Stimulated activated effector memory CD8-positive, alpha-beta T cell treated with anti-CD3 and anti-CD28 coated beads, Interleukin-12 subunit alpha, Interleukin-12 subunit beta, amount 100 ng/mL, for 72 hours (primary cell): ENCODE results near the gene GNPTAB.
A peak's percentile ranks its signal among the peaks of the same experiment; 100 is the strongest.

Experiments used
- ATAC-seq: fragments of 150-1000 bp; cut with Tn5 transposase; 2 replicates; pipeline ENCODE4 v1.10.0; 2021
- DNase-seq, 2 donors: peaks; one replicate each; pipeline ENCODE4 v3.0.0; 2021 to 2022; ENCODE audit warnings: low spot score in 2 of 2
- H3K27ac Mint-ChIP-seq: one replicate; pipeline ENCODE4 v1.8.0; 2022; ENCODE audit warnings: mild to moderate bottlenecking, mixed read lengths
- H3K36me3 Mint-ChIP-seq: one replicate; pipeline ENCODE4 v1.8.0; 2022; ENCODE audit warnings: mild to moderate bottlenecking, mixed read lengths
- H3K4me1 Mint-ChIP-seq: one replicate; pipeline ENCODE4 v1.8.0; 2022; ENCODE audit warnings: mixed read lengths
- H3K4me3 Mint-ChIP-seq: one replicate; pipeline ENCODE4 v1.8.0; 2022; ENCODE audit warnings: mild to moderate bottlenecking, mixed read lengths
- H3K9me3 Mint-ChIP-seq: one replicate; pipeline ENCODE4 v1.8.0; 2022; ENCODE audit warnings: mixed read lengths

The GNPTAB gene

DNA sequence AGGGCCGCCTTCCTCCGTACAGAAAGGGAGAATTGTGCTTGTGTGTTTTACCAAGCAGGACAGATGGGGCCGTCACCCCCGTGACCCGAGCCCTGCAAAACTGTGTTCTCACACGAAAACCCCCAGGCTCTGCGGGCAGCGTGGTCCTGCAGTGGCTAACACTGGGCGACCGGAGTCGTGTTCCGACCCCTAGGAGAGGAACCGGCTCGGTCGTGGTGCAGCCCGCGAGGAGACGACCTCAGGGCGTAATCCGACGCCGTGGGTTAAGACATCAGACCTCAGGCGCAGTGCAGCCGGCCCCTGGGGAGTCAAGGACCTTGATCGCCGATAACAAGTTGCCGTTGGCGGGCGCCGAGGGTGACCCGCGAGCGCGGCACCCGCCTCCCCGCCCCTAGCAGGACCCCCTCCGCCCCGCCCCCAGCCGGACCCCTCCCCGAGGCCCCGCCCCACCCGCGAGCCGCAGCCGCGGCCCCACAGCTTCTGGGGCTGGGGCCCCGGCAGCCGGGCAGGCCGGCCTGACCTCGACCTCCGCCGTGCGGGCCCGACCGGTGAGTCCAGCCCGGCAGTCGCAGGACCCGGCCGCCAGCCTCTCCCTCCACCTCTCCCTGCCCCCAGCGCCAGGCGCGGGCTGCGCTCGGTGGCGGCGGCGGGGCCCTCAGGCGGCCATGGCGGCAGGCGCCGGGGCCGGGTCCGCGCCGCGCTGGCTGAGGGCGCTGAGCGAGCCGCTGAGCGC is 133.4 kb downstream of the GNPTAB start, which contains the start of gene CHPT1:
Gene CHPT1 (plus strand): TSS at position 444 of the 733 bp plus-strand sequence. CDS start 222 bp downstream, at position 666.
- DNase-seq (peak; percentile 58 to 84), ATAC-seq (peak; percentile 83)
- no peaks in the 10 kb centered on the region for H3K9me3 Mint-ChIP-seq
- H3K4me3 Mint-ChIP-seq = peak within 1 kb of the TSS; percentile 88
- peaks cover 35% of the 10 kb centered on the region for H3K4me1 Mint-ChIP-seq
- H3K27ac Mint-ChIP-seq = peak within 1 kb of the TSS; percentile 90
- peaks cover 5% of the 10 kb centered on the region for H3K36me3 Mint-ChIP-seq

DNA sequence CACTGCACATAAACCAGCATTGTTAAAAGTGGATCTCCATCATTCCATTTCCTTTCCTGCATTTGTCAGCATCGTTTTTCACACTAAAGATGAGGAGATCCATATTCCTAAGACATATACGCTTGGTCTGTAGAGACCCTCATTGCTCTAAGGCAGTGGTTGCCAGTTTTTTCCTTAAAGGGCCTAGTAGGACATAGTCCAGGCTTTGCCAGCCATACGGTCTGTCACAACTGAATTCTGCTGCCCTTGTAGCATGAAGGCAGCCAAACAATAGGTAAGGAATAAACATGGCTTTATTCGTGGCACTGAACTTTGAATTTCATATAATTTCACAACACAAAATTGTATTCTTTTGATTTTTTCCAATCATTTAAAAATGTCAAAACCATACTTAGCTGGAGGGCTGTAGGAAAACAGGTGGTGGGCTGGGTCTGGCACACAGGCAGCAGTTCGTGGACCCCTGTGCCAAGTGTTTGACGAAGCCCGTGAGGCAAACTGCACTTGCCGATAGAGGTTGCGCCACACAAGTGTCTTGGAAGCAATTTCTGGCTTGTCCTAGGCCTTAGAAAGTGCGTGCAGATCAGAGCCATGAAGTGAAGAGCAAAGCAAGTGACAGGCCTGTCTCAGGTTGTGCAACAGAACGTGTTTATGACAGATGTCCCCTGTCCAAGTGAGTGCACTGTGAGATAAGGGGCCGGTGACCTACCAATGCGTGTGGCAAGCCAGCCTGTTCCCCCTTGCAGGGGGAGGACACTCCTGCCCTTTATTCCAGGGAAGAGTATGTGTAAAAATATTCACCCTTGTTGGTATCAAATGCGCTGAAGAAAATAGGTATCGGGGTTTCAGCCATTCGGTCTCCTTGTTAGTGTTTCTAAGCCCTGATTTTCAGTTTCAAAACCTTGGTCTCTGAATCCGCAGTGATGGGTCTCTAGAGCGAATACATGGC is 134.2 kb downstream of the GNPTAB start:
- peak in 1 of 2 donors; percentile 53 for DNase-seq
- H3K4me1 Mint-ChIP-seq = peaks cover 30% of the 10 kb centered on the region

DNA sequence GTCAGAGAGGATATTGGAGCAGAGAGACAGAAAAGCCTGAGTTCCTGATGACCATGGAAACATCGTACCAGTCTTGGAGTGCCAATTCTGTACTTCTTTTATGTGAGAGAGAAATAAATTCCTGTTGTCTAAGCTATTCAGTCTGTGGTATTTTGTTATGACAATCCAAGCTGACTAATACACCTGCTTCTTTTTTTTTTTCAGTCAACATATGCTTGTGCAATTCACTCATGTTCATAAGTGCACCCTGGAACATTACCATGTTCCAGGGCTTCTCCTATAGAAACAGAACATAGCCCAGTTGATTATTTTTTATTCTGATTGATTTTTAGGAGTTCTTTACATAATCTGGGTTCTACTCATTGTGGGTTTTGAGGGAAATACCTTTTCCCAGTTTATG is 135.1 kb downstream of the GNPTAB start:
- peaks cover 5% of the 10 kb centered on the region for H3K36me3 Mint-ChIP-seq
- DNase-seq = no peak
- H3K27ac Mint-ChIP-seq = peak overlapping the region; percentile 52
- H3K4me1 Mint-ChIP-seq = peaks cover 25% of the 10 kb centered on the region
- ATAC-seq = no peak
- H3K9me3 Mint-ChIP-seq = no peaks in the 10 kb centered on the region
- no peak overlapping the region for H3K4me3 Mint-ChIP-seq

More for the DNA sequence above, 134.2 kb downstream of the GNPTAB start:
- no peak for ATAC-seq
- peak overlapping the region; percentile 52 for H3K27ac Mint-ChIP-seq
- H3K9me3 Mint-ChIP-seq = no peaks in the 10 kb centered on the region
- H3K36me3 Mint-ChIP-seq = peaks cover 5% of the 10 kb centered on the region
- peak overlapping the region; percentile 88 for H3K4me3 Mint-ChIP-seq
